Muscle of leg (tissue), 11 donors: ENCODE data around the gene MRPL49. TPM values are rescaled to one million over a fixed set of nuclear protein-coding genes. Genes with fewer than 3 reads are reported as not detected.

ENCODE experiments used
- DNase-seq: peaks from one replicate; pipeline ENCODE4 v3.0.0; 2013
- H3K27ac ChIP-seq: one replicate; pipeline ENCODE4 v1.5.1; 2013; ENCODE audit warnings: mild to moderate bottlenecking, low read length, control low read depth
- H3K27me3 ChIP-seq: one replicate; pipeline ENCODE4 v1.6.1; 2013; ENCODE audit warnings: low read length; ENCODE audit not compliant: control insufficient read depth, insufficient read depth
- H3K36me3 ChIP-seq: one replicate; pipeline ENCODE4 v1.6.1; 2013; ENCODE audit warnings: low read length; ENCODE audit not compliant: control insufficient read depth, insufficient read depth
- H3K4me1 ChIP-seq: one replicate; pipeline ENCODE4 v1.6.1; 2013; ENCODE audit warnings: low read length; ENCODE audit not compliant: control insufficient read depth, insufficient read depth
- H3K4me3 ChIP-seq: one replicate; pipeline ENCODE4 v1.5.1; 2013; ENCODE audit warnings: low read length, control low read depth
- H3K9me3 ChIP-seq: replicated peaks from 2 replicates; pipeline ENCODE4 v1.6.1; 2013; ENCODE audit warnings: low read depth, low read length; ENCODE audit not compliant: control insufficient read depth
- WGBS: methylation state at CpG from one replicate; pipeline ENCODE4 v1.1.5; 2013; ENCODE audit warnings: missing lambda C conversion rate; ENCODE audit not compliant: insufficient coverage; 5-methylcytosine and 5-hydroxymethylcytosine counted together
- polyA plus RNA-seq, 8 donors: library from polyadenylated mRNA; unstranded; fragments of 120-200 nt; gene quantifications; one replicate each; pipeline versions ENCODE4 v1.2.1 to v1.2.3, GENCODE V29; 2013; ENCODE audit warnings: inconsistent platforms in 1 of 8, low replicate concordance in 1 of 8; ENCODE audit not compliant: insufficient read length in 8 of 8, insufficient read depth in 1 of 8
- total RNA-seq: library from RNA; stranded (reverse); fragments of 120-200 nt; gene quantifications from one replicate; pipeline ENCODE4 v1.2.4, GENCODE V29; 2013

MRPL49 gene
- total and polyA plus RNA-seq, 9 donors, result 19.5 to 31.1 (median 25.7) TPM

DNA sequence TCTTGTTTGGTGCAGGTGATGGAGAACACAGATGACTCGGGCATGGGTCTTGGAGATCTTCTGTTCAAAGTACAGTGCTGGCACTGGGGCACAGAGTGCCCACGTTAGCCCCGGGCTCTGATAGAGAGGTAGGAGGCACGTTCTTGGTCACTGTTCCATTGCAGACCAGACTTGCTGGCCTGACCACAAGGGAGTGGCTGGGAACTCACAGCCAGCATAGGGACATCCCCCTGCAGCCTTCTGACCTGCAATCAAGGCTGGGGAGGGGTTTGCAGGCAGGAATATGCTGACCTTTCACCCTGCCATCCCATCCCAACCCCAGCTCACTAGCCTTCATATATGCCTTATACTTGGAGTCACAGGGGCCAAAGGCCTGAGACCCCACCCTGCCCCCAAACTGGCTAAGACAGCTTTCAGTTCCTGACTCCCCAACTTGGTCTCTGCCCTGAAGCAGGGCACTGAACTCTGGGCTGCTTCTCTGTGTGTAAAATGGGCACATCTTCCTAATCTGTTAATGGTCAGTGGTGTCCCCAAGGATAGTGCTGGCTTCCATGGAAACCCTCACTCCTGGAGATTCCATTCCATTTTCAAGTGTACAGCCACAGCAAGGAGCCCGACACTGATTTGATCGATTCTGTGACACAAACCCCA, 4.6 kb downstream of the MRPL49 start:
- H3K4me1 ChIP-seq, result peaks cover 7% of the 10 kb centered on the region
- peak; percentile 9 for DNase-seq
- 68% methylated on average over 4 of the region's 6 CpGs for WGBS
- no peak overlapping the region for H3K27ac ChIP-seq
- H3K9me3 ChIP-seq, result no peaks in the 10 kb centered on the region
- peaks cover 76% of the 10 kb centered on the region for H3K36me3 ChIP-seq
- no peaks in the 10 kb centered on the region for H3K27me3 ChIP-seq
- H3K4me3 ChIP-seq, result no peak overlapping the region

DNA sequence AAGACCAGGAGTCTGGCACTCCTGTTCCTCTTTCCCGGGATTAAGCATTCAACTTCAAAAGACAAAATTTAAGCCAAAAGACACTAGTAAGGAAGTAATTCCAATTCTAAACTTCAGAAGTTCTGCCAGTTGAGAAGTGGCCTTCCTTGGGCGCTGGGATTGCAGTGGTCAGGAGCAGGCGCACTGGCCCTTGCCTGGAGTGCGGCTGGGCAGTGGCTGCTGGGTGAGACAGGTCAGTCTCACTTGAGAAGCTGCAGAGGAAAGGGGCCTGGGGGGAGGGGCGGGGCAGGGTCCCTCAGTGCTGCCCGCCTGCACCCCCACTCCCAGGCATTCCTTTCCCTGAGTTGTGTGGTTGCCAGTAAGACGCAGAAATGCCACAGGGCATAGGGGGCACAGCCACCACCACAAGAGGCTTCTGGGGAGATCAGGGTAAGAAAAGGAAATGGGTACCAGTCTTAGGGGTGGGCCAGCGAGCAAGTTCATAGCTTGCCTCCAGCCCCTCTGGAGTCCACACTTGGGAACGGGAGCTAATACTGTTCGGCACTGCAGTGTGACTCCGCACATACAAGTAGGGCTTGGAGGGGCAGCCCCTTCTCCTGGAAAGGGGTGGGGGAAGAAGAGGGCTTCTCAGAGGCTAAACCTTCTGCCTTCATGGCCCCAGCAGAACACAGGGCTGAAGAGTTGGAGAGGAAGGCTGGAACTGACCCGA, 5.5 kb downstream of the MRPL49 start:
- no peaks in the 10 kb centered on the region for H3K27me3 ChIP-seq
- H3K36me3 ChIP-seq, result peaks cover 85% of the 10 kb centered on the region
- no peak overlapping the region for H3K27ac ChIP-seq
- no peak overlapping the region for H3K4me3 ChIP-seq
- no peaks in the 10 kb centered on the region for H3K9me3 ChIP-seq
- peaks cover 12% of the 10 kb centered on the region for H3K4me1 ChIP-seq
- peak; percentile 9 for DNase-seq
- 82% methylated on average over 4 of the region's 12 CpGs for WGBS

DNA sequence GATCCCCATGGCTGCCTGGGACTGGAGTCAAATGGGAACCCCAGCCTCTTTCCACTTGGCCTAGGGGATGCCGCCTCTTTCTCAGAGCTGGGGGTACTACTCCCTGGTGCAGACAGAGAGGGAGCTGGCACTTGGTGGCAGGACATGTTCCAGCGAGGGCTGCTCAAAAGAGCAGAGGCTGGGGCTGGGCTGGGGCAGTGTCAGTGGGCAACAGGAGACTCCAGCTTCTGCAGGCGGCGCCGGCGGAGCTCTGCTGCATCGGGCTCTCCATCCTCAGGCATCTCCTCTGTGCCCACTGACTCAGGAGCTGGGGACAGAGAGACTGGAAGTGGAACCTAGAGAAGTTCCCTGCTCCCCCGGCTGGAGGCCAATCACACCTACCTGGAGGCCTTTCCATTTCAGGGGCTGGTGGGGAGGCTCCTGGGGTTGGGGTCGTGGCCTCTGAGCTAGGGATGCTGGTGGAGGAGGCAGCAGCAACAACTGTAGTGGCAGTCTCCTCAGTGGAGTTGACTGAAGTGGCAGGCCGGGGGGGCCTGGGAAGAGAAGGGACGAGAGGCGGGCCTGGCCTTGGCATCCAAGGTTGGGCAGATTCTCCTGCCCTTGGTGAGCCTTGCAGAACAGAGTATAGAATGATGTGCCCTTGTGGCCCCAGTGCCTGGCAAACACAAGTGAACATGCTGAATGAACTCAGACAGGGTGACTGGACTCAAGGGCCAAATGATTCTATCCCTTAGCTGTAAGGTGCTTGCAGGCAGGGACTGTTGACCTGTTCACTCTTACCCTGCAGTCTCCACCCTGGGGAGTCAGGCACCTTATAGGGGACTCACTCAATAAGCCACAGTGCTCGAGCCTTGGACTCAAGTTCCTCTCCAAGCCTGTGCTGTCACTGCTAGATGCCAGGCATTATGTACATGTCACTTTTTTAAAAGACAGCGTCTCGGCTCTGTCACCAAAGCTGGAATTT, 6.3 kb downstream of the MRPL49 start:
- Histone ChIP-seq H3K27me3 (no peaks in the 10 kb centered on the region), H3K9me3 (no peaks in the 10 kb centered on the region), H3K4me1 (peaks cover 17% of the 10 kb centered on the region), H3K36me3 (peaks cover 90% of the 10 kb centered on the region), H3K27ac (no peak overlapping the region), H3K4me3 (no peak overlapping the region)
- WGBS, result 81% methylated on average over 8 of the region's 15 CpGs
- DNase-seq, result peak; percentile 5

DNA sequence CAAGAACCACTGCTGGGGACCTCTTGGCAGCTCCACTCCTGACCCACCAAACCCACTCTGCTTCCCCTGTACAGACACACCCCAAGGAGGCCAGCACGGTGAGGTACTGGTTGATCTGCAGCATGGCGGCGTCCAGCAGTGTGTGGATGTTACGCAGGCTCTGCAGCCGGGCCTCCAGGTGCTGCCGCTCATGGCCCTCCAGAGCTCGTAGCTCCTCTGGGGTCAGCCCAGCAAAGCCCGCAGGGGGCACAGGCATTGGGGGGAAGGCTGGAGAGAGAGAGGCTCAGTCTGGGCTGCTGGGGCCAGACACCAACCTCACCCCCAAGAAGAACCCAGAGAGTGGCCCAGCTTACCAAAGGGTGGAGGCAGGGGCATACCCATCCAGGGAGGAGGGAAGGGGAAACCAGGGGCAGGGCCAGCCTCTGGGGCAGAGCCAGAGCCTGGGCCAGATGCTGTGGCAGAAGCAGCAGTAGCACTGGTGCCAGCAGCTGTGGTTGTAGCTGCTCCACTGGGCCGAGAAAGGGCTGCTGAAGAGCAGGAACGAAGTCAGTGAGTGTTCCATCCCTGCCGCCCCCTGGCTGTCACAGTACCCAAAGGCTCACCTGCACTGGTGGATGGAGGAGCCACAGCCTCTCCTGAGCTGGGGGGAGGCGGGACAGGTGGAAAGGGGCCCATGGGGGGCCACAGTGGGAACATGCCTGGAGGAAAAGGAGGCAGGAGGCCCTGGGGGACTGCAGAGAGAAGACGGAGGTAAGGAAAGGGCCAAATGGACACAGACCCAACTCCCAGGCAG, 7.7 kb downstream of the MRPL49 start:
- Histone ChIP-seq H3K36me3 (peaks cover 83% of the 10 kb centered on the region), H3K27me3 (no peaks in the 10 kb centered on the region), H3K9me3 (no peaks in the 10 kb centered on the region), H3K27ac (no peak overlapping the region), H3K4me3 (no peak overlapping the region), H3K4me1 (peaks cover 22% of the 10 kb centered on the region)
- DNase-seq, result peak; percentile 4
- 63% methylated on average over 4 of the region's 13 CpGs for WGBS

DNA sequence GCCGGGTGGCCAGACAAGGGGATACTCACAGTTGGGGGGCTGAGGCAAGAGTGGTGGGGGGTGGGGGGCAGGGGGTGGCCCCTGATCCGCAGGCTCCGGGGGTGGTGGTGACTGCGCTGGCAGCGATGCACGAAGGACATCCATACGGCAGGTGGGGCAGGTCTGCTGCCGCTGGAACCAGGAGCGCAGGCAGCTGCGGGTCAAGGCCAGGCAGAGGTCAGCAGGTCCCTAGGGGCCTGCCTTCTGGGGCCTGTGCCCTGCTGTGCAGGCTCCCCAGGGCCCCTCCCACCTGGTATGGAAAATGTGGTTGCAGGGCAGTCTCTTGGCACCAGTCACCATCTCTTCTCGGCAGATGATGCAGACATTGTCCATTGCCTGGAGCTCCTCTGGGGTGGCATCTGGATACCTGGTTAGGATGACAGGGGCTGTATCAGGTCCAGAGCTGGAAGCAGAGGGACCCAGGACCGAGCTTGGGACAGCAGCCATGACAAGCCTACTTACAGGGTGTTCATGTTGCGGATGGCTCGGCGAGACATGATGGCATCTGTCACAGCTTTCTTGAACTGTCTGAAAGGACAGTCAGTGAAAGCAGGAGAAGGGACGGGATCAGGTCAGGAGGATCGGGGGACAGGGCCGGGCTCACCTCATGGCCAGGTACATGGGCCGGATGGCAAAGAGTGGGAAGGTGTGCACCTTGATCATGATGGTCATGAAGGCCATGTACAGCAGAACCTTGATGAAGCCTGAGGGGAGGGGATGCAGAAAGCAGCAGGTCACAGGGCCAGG, 8.7 kb downstream of the MRPL49 start:
- Histone ChIP-seq H3K4me1 (peaks cover 28% of the 10 kb centered on the region), H3K36me3 (peaks cover 74% of the 10 kb centered on the region), H3K27ac (no peak overlapping the region), H3K27me3 (no peaks in the 10 kb centered on the region), H3K4me3 (no peak overlapping the region), H3K9me3 (no peaks in the 10 kb centered on the region)
- WGBS, result 87% methylated on average over 18 of the region's 19 CpGs
- peak; percentile 11 for DNase-seq

DNA sequence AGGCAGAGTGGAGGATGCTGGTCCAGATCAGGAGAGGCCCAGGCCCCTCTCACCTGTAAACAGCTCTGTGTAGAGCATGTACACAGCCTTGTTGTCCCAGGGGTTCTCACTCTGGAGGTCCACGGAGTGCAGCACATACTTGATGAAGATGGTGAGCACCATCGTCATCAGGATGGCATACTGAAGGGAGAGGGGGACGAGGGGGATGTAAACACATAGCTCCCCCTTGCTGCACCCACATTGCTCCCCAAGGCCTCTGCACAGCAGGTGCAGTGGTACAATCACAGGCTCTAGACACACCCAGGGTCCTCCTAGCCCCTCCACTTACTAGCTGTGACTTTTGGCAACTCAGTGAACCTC, 9.3 kb downstream of the MRPL49 start:
- H3K27ac ChIP-seq, result no peak overlapping the region
- H3K4me3 ChIP-seq, result no peak overlapping the region
- H3K4me1 ChIP-seq, result peaks cover 32% of the 10 kb centered on the region
- DNase-seq, result peak; percentile 4
- peaks cover 68% of the 10 kb centered on the region for H3K36me3 ChIP-seq
- H3K9me3 ChIP-seq, result no peaks in the 10 kb centered on the region
- WGBS, result 80% methylated on average over 1 of the region's 3 CpGs
- H3K27me3 ChIP-seq, result no peaks in the 10 kb centered on the region

DNA sequence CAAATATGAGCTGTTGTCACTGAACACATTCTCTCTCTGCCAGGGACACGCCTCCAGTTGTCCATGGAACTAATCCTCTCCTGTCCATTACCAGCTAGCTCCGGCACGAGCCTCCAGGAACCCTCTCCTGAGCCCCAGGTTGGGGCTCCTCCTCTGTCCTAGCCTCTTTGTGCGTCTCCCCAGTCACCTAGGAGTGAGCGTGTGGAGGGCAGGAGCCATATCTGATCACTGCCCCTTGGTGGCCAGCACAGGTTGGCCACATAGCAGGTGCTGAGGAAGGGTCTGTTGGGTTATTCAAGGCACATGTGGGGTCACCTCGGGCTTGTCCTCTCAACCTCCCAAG, 9.7 kb downstream of the MRPL49 start:
- Histone ChIP-seq H3K36me3 (peaks cover 63% of the 10 kb centered on the region), H3K27me3 (no peaks in the 10 kb centered on the region), H3K27ac (no peak overlapping the region), H3K4me1 (peaks cover 32% of the 10 kb centered on the region), H3K4me3 (no peak overlapping the region), H3K9me3 (no peaks in the 10 kb centered on the region)
- WGBS, result 67% methylated on average over 3 of the region's 6 CpGs
- peak; percentile 6 for DNase-seq

DNA sequence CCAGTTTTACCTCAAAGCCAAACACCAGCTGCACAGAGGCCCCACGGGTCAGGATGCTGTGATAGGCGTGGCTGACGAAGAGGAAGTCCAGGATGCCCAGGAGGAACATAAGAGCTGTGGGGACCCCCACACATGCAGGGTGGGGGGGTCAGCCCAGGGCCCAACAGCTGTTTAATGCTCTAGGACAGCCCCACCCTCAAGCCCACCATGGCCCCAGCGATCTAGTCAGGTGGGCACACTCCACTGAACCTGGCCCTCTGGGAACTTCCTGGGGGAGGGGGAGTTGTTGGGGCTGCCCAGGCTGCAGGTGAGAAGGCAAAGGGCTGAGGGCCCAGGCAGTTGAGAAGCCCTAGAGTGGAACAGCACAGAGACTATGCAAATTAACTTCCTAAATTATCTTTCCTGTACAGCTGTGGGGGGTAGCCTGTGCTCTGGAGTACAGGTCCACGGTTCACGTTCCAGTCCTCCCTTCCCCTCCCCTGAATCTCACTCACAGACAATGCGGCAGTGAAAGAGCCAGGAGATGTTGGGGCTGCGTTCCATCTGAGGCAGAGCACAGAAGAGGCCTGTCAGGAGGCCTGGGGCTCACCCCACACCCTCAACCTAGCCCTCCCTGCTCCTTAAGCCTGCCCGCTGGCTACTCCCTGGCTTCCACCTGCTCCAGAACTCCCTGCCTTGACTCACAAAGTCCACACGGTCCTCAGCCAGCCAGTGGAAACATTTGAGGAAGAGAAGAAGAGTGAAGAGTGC, 10.3 kb downstream of the MRPL49 start:
- Histone ChIP-seq H3K4me1 (peaks cover 32% of the 10 kb centered on the region), H3K36me3 (peaks cover 58% of the 10 kb centered on the region), H3K4me3 (peak overlapping the region; percentile 82), H3K27me3 (no peaks in the 10 kb centered on the region), H3K9me3 (no peaks in the 10 kb centered on the region), H3K27ac (no peak overlapping the region)
- WGBS, result 38% methylated on average over 4 of the region's 10 CpGs
- peak; percentile 16 for DNase-seq
